Heart right ventricle (tissue), 16 donors: ENCODE measurements around the gene SPRED3. TPM values are rescaled to one million over a fixed set of nuclear protein-coding genes. Genes with fewer than 3 reads are reported as not detected.

ENCODE experiments used
- ATAC-seq, 8 donors: fragments of 200-7000 bp; cut with Tn5 transposase; one replicate each; pipeline ENCODE4 v1.9.1; 2020; ENCODE audit warnings: mild to moderate bottlenecking in 8 of 8, moderate library complexity in 8 of 8, moderate number of reproducible peaks in 1 of 8
- DNase-seq, 2 donors: peaks; one replicate each; pipeline ENCODE4 v3.0.0-alpha.2; 2020
- H3K27ac ChIP-seq, 10 donors: fragments of 200-600 bp; sonication (generic) in 2 of 10; one replicate each; pipeline versions ENCODE4 v1.5.0 to v1.8.0; 2020 to 2022; ENCODE audit warnings: mild to moderate bottlenecking in 3 of 10
- H3K27me3 ChIP-seq, 7 donors: fragments of 200-600 bp; one replicate each; pipeline ENCODE4 v1.8.0; 2021 to 2022; ENCODE audit warnings: mild to moderate bottlenecking in 2 of 7
- H3K36me3 ChIP-seq, 9 donors: fragments of 200-600 bp; sonication (generic) in 1 of 9; one replicate each; pipeline versions ENCODE4 v1.5.0 to v1.8.0; 2020 to 2022; ENCODE audit warnings: mild to moderate bottlenecking in 2 of 9
- H3K4me1 ChIP-seq, 9 donors: fragments of 200-600 bp; sonication (generic) in 1 of 9; one replicate each; pipeline versions ENCODE4 v1.5.0 to v1.8.0; 2020 to 2022; ENCODE audit warnings: mild to moderate bottlenecking in 4 of 9
- H3K4me3 ChIP-seq, 10 donors: fragments of 200-600 bp; sonication (generic) in 2 of 10; one replicate each; pipeline versions ENCODE4 v1.5.0 to v1.8.0; 2020 to 2022; ENCODE audit warnings: mild to moderate bottlenecking in 7 of 10, moderate library complexity in 2 of 10
- H3K9me3 ChIP-seq, 11 donors: fragments of 200-600 bp in 10 of 11; sonication (generic) in 2 of 11; one replicate each; pipeline versions ENCODE4 v1.5.0 to v1.8.0; 2013 to 2022; ENCODE audit warnings: mild to moderate bottlenecking in 2 of 11, control low read depth in 1 of 11, moderate library complexity in 1 of 11
- CTCF ChIP-seq, 9 donors: fragments of 200-600 bp; sonication (generic) in 2 of 9; IDR thresholded peaks; one replicate each; pipeline versions ENCODE4 v1.5.0 to v1.8.0; 2021 to 2022; ENCODE audit warnings: antibody characterized with exemption in 9 of 9, mild to moderate bottlenecking in 5 of 9, moderate library complexity in 1 of 9
- WGBS, 2 donors: extraction: QIAGEN DNeasy Blood & Tissue Kit; methylation state at CpG; one replicate each; pipeline ENCODE4 v1.1.7; 2013; ENCODE audit warnings: inconsistent platforms in 1 of 2; 5-methylcytosine and 5-hydroxymethylcytosine counted together
- intact Hi-C, 10 donors: fragments of 100-400 bp; cut with DNase I; formaldehyde crosslinking; loops; one replicate each; pipeline versions ENCODE4 v1.11.1 to v1.14.2; 2022
- polyA plus RNA-seq, 2 donors: library from polyadenylated mRNA; stranded (reverse); fragments of 200-250 nt; gene quantifications; one replicate each; pipeline ENCODE4 v1.2.3, GENCODE V29; 2013
- total RNA-seq, 10 donors: library from RNA; stranded (reverse); fragmentation: NEBNext Ultra II Directional in 3 of 10; extraction: Animal tissue kit (Norgen Biotek cat#: 25700) in 3 of 10; gene quantifications; one replicate each; pipeline versions ENCODE4 v1.2.1 to v1.2.4, GENCODE V29; 2021 to 2023
- donor health status: Arrhythmogenic right ventricular cardiomyopathy.
- donor health status: ischemic (EF 13 %, LVEDD 7.1; RV severe dilation, severe dysfunction).
- donor health status: healthy with polysubstance abuse.
- donor health status: DM: no; HTN: yes; CAD: no.
- donor health status: DM: no; HTN: no; CAD: no.
- donor health status: ischemic (EF 25% LVEDD 6.9; RV normal size, moderate dysfunction).
- donor health status: ischemic (EF 25% LVEDD 5.7; RV mildly dilated, moderate dysfunction).
- donor health status: healthy.
- donor health status: DM: yes; HTN: yes; CAD: no.
- donor health status: Ischemic cardiomyopathy.
- donor health status: ischemic (EF 35%, LVEDD 5.7; RV mildly dilated, moderate dysfunction).
- donor health status: nonischemic (EF 11% LVEDD 7.7; RV severe dilation, severe dysfunction).
- donor health status: DM: yes; HTN: yes; CAD: no.
- donor health status: PGD.
- donor health status: ischemic (EF 29% LVEDD 5.4; RV normal size, mild dysfunction).
- donor health status: nonischemic (EF 23%, LVEDD 6.1; RV moderate dilation, normal function).

The SPRED3 gene
- total and polyA plus RNA-seq, 12 donors: 0.17 to 1.7 (median 0.54) TPM

- ATAC-seq (peak in 6 of 8 donors; percentile 28 to 63 (median 52)), DNase-seq (peak in 1 of 2 donors; percentile 39)
- H3K27me3 ChIP-seq: peaks cover 6 to 68% (median 42%) of the 10 kb centered on the region in 7 donors
- intact Hi-C loops: no loop called here
- 7 to 12% methylated on average over 13 of the region's 13 CpGs for WGBS, 2 donors
- H3K9me3 ChIP-seq: no peaks in the 10 kb centered on the region
- no peak for TF ChIP-seq CTCF (IDR thresholded peaks at IDR 0.05)
- H3K4me1 ChIP-seq: peaks cover 0 to 12% (median 0%) of the 10 kb centered on the region in 9 donors
- H3K4me3 ChIP-seq: peak overlapping the region in 1 of 10 donors; percentile 18
- H3K36me3 ChIP-seq: no peaks in the 10 kb centered on the region
- no peak overlapping the region for H3K27ac ChIP-seq
Measured at GRCh38 chr19:38434549-38435051, 46.1 kb downstream of the SPRED3 start.

- intact Hi-C loops: no loop called here
Measured at GRCh38 chr19:38437295-38437694, 48.8 kb downstream of the SPRED3 start.

GRCh38 chr19:38437917-38438316, 49.4 kb downstream of the SPRED3 start:
- DNase-seq (no peak), ATAC-seq (no peak)
- intact Hi-C loops: no loop called here
- 78 to 82% methylated on average over 2 of the region's 2 CpGs for WGBS, 2 donors
- H3K4me3 ChIP-seq: no peak overlapping the region
- no peak for TF ChIP-seq CTCF (IDR thresholded peaks at IDR 0.05)
- H3K9me3 ChIP-seq: no peaks in the 10 kb centered on the region
- H3K4me1 ChIP-seq: peaks cover 0 to 12% (median 0%) of the 10 kb centered on the region in 9 donors
- H3K27me3 ChIP-seq: peaks cover 4 to 57% (median 41%) of the 10 kb centered on the region in 7 donors
- H3K27ac ChIP-seq: no peak overlapping the region
- no peaks in the 10 kb centered on the region for H3K36me3 ChIP-seq

More at GRCh38 chr19:38437295-38437694, 48.8 kb downstream of the SPRED3 start:
- Histone ChIP-seq H3K27me3 (peaks cover 6 to 63% (median 42%) of the 10 kb centered on the region in 7 donors), H3K36me3 (no peaks in the 10 kb centered on the region), H3K4me1 (peaks cover 0 to 12% (median 0%) of the 10 kb centered on the region in 9 donors), H3K27ac (no peak overlapping the region), H3K4me3 (no peak overlapping the region), H3K9me3 (no peaks in the 10 kb centered on the region)
- no peak for DNase-seq
- ATAC-seq: no peak
- 88 to 90% methylated on average over 6 of the region's 6 CpGs for WGBS, 2 donors
- TF ChIP-seq CTCF (IDR thresholded peaks at IDR 0.05): no peak

GRCh38 chr19:38440592-38440991, 52.1 kb downstream of the SPRED3 start:
- ATAC-seq: no peak
- no peak for DNase-seq
- H3K36me3 ChIP-seq: no peaks in the 10 kb centered on the region
- 75 to 76% methylated on average over 14 of the region's 14 CpGs for WGBS, 2 donors
- H3K27ac ChIP-seq: no peak overlapping the region
- no peak for TF ChIP-seq CTCF (IDR thresholded peaks at IDR 0.05)
- H3K9me3 ChIP-seq: no peaks in the 10 kb centered on the region
- intact Hi-C loops: no loop called here
- peaks cover 0 to 30% (median 15%) of the 10 kb centered on the region in 7 donors for H3K27me3 ChIP-seq
- no peaks in the 10 kb centered on the region for H3K4me1 ChIP-seq
- H3K4me3 ChIP-seq: no peak overlapping the region
